ENCODE results near the gene ASAP2.

GRCh38 chr2:9204939-9205338, 1.7 kb upstream of the ASAP2 start:
- TF ChIP-seq CTCF (conservative IDR thresholded peaks at IDR 0.05; ENCODE audit: low read length) (no peak), EZH2phosphoT487 (IDR thresholded peaks at IDR 0.05; ENCODE audit: borderline replicate concordance, low read depth, low read length) (0 out of 2 replicates have a peak, but pooled peaks have one; percentile 38)
